ENCODE data around the gene SVIL. TPM values are rescaled to one million over a fixed set of nuclear protein-coding genes. Genes with fewer than 3 reads are reported as not detected.
"Not testable (repeated sequence)": the region's sequence is repeated elsewhere in the genome, so short reads cannot be mapped to it uniquely, and the experiment has no call there.

Gene SVIL
- total RNA-seq, 4 donors from 2014 or later, result 30.3 to 84.3 (median 62.5) TPM

- Histone ChIP-seq H3K4me1 (no peaks in the 10 kb centered on the region), H3K27ac (no peak overlapping the region), H3K9me3 (no peaks in the 10 kb centered on the region), H3K36me3 (no peaks in the 10 kb centered on the region), H3K4me3 (no peak overlapping the region), H3K27me3 (no peaks in the 10 kb centered on the region)
- no peak for DNase-seq
- TF ChIP-seq, protein P1, sequence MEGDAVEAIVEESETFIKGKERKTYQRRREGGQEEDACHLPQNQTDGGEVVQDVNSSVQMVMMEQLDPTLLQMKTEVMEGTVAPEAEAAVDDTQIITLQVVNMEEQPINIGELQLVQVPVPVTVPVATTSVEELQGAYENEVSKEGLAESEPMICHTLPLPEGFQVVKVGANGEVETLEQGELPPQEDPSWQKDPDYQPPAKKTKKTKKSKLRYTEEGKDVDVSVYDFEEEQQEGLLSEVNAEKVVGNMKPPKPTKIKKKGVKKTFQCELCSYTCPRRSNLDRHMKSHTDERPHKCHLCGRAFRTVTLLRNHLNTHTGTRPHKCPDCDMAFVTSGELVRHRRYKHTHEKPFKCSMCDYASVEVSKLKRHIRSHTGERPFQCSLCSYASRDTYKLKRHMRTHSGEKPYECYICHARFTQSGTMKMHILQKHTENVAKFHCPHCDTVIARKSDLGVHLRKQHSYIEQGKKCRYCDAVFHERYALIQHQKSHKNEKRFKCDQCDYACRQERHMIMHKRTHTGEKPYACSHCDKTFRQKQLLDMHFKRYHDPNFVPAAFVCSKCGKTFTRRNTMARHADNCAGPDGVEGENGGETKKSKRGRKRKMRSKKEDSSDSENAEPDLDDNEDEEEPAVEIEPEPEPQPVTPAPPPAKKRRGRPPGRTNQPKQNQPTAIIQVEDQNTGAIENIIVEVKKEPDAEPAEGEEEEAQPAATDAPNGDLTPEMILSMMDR (IDR thresholded peaks at IDR 0.05), result no peak
- no peak for TF ChIP-seq POLR2A (IDR thresholded peaks at IDR 0.05)
Measured at GRCh38 chr10:29578457-29578856, 56.3 kb downstream of the SVIL start.

GRCh38 chr10:29576681-29577080 lies 58.1 kb downstream of the SVIL start:
- H3K27ac ChIP-seq, result no peak overlapping the region

DNA sequence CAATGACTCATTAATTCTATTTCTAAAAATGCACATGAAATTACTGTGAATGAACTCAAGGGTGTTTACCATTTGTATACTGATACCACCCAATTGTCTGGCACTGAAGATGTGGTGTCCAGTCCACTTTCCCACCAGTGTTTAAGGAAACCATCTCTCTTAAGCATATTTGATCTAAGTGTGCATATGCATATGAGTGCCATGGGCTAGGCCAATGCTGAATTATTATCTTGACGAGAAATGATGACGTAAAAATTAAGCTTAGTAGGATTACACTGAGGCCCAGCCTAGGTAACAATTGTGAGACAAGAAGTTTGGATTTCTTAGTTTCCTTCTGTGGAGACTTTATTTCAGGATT lies 59.7 kb downstream of the SVIL start:
- no peaks in the 10 kb centered on the region for H3K9me3 ChIP-seq
- no peak overlapping the region for H3K4me3 ChIP-seq
- no peaks in the 10 kb centered on the region for H3K36me3 ChIP-seq
- no peak for DNase-seq
- no peaks in the 10 kb centered on the region for H3K27me3 ChIP-seq
- no peak overlapping the region for H3K27ac ChIP-seq
- H3K4me1 ChIP-seq, result no peaks in the 10 kb centered on the region
- TF ChIP-seq, protein P1 (IDR thresholded peaks at IDR 0.05), result no peak
- TF ChIP-seq POLR2A (IDR thresholded peaks at IDR 0.05), result no peak

More at GRCh38 chr10:29576681-29577080, 58.1 kb downstream of the SVIL start:
- no peaks in the 10 kb centered on the region for H3K36me3 ChIP-seq
- H3K4me3 ChIP-seq, result no peak overlapping the region
- TF ChIP-seq POLR2A (IDR thresholded peaks at IDR 0.05), result no peak
- TF ChIP-seq, protein P1 (IDR thresholded peaks at IDR 0.05), result no peak
- no peaks in the 10 kb centered on the region for H3K4me1 ChIP-seq
- H3K9me3 ChIP-seq, result no peaks in the 10 kb centered on the region
- no peaks in the 10 kb centered on the region for H3K27me3 ChIP-seq
- no peak for DNase-seq

GRCh38 chr10:29574212-29575097 lies 60.3 kb downstream of the SVIL start:
- not testable (repeated sequence) for H3K36me3 ChIP-seq, DNase-seq, H3K27me3 ChIP-seq, H3K4me1 ChIP-seq, H3K27ac ChIP-seq, H3K4me3 ChIP-seq, H3K9me3 ChIP-seq

DNA sequence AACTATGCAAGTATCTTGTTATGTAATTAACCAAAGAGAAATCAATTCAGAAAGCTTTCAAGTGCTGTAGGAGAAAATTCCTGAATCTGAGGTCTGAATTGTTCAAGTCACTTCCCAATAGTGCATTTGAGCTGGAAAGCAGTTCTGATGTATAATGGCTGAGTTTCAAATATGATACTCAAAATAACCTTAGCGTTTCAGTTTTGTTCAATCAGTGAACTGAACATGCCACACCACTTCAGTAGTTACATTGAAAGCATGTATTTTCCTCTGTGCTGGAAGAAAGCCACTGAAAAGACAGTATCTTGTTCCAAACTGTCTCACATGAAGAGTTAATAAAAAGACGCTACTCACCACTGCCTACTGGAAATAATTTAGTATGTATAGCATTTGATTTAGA lies 64.5 kb downstream of the SVIL start:
- H3K4me3 ChIP-seq, DNase-seq, H3K36me3 ChIP-seq, H3K27me3 ChIP-seq, H3K27ac ChIP-seq, H3K9me3 ChIP-seq, H3K4me1 ChIP-seq: not testable (repeated sequence)

DNA sequence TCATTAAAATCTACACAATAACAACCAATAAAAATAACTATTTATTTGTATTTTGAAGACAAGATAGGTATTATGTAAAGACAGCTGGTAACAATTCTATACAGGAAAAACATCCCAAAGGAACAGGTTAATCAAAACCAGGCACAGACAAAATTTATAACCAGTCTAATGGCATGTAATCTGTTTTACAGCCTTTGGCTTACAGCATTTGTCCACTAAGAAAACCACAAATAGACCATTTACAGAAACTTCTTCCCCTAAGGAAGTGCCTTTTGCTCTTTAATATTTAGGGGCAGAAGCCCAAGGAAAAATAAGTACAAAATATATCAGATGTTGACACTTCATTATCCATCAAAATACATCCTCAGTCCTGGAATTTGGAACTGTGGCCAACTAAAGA lies 65.0 kb downstream of the SVIL start:
- no peak overlapping the region for H3K4me3 ChIP-seq
- H3K36me3 ChIP-seq, result peaks cover 0 to 6% (median 0%) of the 10 kb centered on the region in 3 donors
- no peak for DNase-seq
- no peaks in the 10 kb centered on the region for H3K4me1 ChIP-seq
- TF ChIP-seq, protein P1 (IDR thresholded peaks at IDR 0.05), result no peak
- no peak for TF ChIP-seq POLR2A (IDR thresholded peaks at IDR 0.05)
- no peaks in the 10 kb centered on the region for H3K9me3 ChIP-seq
- H3K27ac ChIP-seq, result no peak overlapping the region
- H3K27me3 ChIP-seq, result no peaks in the 10 kb centered on the region

Data from Peyer's patch (tissue), 4 donors.